Liver (tissue), 3 donors: ENCODE results near the gene HCCS.

Source experiments
- CTCF ChIP-seq: fragments of 150-350 bp; IDR thresholded peaks from 2 replicates; pipeline ENCODE4 v1.5.1; 2017; ENCODE audit warnings: improper control_type of control experiment, low read depth, low read length; ENCODE audit not compliant: missing input control
- GABPA ChIP-seq, 2 donors: IDR thresholded peaks in 1 of 2; conservative IDR thresholded peaks in 1 of 2; 2 replicates each; pipeline ENCODE4 v1.6.1; 2016; ENCODE audit warnings: antibody characterized with exemption in 2 of 2, mild to moderate bottlenecking in 1 of 2, moderate library complexity in 1 of 2
- HNF4G ChIP-seq: IDR thresholded peaks from 2 replicates; pipeline ENCODE4 v1.6.1; 2016; ENCODE audit warnings: antibody characterized with exemption
- RAD21 ChIP-seq, 2 donors: IDR thresholded peaks; 2 replicates each; pipeline ENCODE4 v1.6.1; 2016; ENCODE audit warnings: antibody characterized with exemption in 2 of 2, mild to moderate bottlenecking in 2 of 2
- YY1 ChIP-seq: IDR thresholded peaks from 2 replicates; pipeline ENCODE4 v1.6.1; 2016; ENCODE audit warnings: antibody characterized with exemption, mild to moderate bottlenecking
- ZBTB33 ChIP-seq: IDR thresholded peaks from 2 replicates; pipeline ENCODE4 v1.6.1; 2016; ENCODE audit warnings: antibody characterized with exemption
- donor health status: healthy.
- donor health status: healthy.

GRCh38 chrX:11085305-11085704, 25.8 kb upstream of the HCCS start:
- TF ChIP-seq RAD21 (IDR thresholded peaks at IDR 0.05) (no peak), YY1 (no peak), CTCF (no peak), ZBTB33 (no peak), GABPA (IDR thresholded peaks at IDR 0.05 in 1 of 2, conservative IDR thresholded peaks at IDR 0.05 in 1 of 2) (no peak), HNF4G (no peak)
